Measurements from ENCODE around the gene SLC35B2. TPM values are rescaled to one million over a fixed set of nuclear protein-coding genes. Genes with fewer than 3 reads are reported as not detected.

Gene SLC35B2, protein sequence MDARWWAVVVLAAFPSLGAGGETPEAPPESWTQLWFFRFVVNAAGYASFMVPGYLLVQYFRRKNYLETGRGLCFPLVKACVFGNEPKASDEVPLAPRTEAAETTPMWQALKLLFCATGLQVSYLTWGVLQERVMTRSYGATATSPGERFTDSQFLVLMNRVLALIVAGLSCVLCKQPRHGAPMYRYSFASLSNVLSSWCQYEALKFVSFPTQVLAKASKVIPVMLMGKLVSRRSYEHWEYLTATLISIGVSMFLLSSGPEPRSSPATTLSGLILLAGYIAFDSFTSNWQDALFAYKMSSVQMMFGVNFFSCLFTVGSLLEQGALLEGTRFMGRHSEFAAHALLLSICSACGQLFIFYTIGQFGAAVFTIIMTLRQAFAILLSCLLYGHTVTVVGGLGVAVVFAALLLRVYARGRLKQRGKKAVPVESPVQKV
- total RNA-seq: 10 to 100 TPM; 34.6 to 39.4 TPM

DNA sequence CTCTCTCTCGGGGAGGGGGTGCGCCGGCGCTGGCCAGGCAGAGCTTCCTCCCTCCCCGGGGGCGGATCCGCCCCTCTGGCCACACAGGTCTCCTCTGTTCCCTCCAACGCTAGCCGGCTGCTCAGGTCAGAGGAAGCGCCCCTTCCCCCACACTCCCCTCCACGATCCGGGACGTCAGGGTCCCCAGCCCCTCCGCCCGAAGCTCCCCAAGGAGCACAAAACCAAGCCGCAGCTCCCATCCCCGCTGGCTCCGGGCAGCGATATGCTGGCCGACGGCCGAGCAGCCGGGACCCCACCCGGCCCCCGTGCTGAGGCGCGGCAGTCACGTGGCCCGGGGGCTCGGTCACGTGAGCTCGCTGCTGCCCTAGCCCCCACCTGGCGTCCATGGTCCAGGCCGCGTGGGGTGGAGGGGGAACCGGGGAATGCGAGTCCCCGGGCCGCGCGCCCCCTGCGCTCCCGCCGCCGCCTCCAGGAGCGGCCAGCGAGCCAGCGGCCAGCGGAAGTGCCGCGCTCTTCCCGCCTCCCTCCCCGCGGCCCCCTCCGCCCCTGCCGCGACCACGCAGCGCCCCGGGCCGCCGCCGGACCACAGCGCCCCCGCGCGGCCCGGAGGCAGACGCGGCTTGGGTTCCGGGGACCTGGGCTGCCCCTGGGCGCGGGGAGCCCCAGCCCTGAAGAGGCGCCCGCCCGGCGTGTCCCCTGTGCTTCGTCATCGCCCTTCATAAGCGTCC is at the start of gene SLC35B2:
Gene SLC35B2 (minus strand): TSS at position 504 of the 728 bp plus-strand sequence. CDS start 118 bp downstream, at position 386.
- H3K36me3 Mint-ChIP-seq: peaks cover 28% of the 10 kb centered on the region
- peaks cover 59 to 63% of the 10 kb centered on the region in 2 donors for H3K4me1 Mint-ChIP-seq (ENCODE audit: low read depth in 2 of 2)

DNA sequence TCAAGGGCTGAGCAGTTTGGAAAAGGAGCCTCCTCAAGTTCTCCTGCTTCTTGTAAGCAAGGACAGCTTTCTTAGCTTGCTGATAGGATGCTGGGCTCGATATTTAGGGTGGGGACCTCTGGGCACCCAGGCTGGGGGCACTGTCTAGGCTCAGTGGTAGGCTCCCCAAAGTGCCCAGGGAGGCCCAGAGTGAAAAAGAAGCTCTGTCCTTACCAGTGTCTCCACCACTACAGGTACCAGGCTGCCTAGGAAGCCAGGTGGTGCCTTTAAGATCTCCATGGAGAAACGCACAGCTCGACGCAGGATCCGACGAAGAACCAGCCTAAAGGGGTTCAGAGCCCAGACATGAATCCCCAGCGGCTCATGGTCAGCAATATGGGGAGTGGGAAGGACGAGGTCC is 49.4 kb upstream of the SLC35B2 start:
- Mint-ChIP-seq H3K4me3 (no peak overlapping the region), H3K27ac (no peak overlapping the region), H3K4me1 (ENCODE audit: low read depth in 2 of 2) (peaks cover 3 to 9% of the 10 kb centered on the region in 2 donors), H3K9me3 (no peaks in the 10 kb centered on the region), H3K36me3 (peaks cover 14% of the 10 kb centered on the region), H3K27me3 (no peaks in the 10 kb centered on the region)
- ATAC-seq: no peak
- no peak for DNase-seq (ENCODE audit: low spot score)

More for the DNA sequence above, at the start of gene SLC35B2:
- Mint-ChIP-seq H3K27me3 (no peaks in the 10 kb centered on the region), H3K9me3 (no peaks in the 10 kb centered on the region), H3K4me3 (peak within 1 kb of the TSS; percentile 88), H3K27ac (peak within 1 kb of the TSS; percentile 93 to 98)
- peak; percentile 88 to 89 for ATAC-seq
- peak; percentile 80 for DNase-seq (ENCODE audit: low spot score)

DNA sequence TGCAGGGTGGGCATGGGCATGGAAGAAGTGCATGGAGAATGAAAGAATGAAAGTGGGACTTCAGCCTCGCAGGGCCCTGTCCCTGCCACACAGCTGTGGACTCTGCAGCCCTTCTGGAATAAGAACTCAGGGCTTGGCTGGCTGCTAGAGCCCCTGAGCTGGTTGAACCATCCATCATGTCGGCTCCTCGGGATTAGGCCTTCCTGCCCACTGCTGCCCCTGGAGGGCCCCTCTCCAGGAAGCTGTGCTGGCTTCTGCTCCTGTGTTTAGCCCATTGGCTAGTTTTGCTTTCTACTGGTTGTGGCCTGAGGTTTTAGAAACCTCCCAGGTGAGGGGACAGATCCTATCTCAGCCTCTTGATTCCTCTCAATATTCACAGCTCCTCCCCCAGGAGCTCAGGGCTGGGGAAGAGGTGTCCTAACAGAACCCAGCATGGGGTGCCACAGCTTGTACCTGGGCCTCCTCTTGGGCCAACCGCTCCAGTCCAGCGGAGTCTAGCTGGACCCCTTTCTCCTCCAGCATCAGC is 47.9 kb upstream of the SLC35B2 start:
- ATAC-seq (no peak), DNase-seq (ENCODE audit: low spot score) (no peak)
- peaks cover 0 to 7% of the 10 kb centered on the region in 2 donors for H3K4me1 Mint-ChIP-seq (ENCODE audit: low read depth in 2 of 2)
- H3K36me3 Mint-ChIP-seq: peaks cover 14% of the 10 kb centered on the region
- H3K4me3 Mint-ChIP-seq: no peak overlapping the region
- H3K27me3 Mint-ChIP-seq: no peaks in the 10 kb centered on the region
- no peak overlapping the region for H3K27ac Mint-ChIP-seq
- H3K9me3 Mint-ChIP-seq: no peaks in the 10 kb centered on the region

DNA sequence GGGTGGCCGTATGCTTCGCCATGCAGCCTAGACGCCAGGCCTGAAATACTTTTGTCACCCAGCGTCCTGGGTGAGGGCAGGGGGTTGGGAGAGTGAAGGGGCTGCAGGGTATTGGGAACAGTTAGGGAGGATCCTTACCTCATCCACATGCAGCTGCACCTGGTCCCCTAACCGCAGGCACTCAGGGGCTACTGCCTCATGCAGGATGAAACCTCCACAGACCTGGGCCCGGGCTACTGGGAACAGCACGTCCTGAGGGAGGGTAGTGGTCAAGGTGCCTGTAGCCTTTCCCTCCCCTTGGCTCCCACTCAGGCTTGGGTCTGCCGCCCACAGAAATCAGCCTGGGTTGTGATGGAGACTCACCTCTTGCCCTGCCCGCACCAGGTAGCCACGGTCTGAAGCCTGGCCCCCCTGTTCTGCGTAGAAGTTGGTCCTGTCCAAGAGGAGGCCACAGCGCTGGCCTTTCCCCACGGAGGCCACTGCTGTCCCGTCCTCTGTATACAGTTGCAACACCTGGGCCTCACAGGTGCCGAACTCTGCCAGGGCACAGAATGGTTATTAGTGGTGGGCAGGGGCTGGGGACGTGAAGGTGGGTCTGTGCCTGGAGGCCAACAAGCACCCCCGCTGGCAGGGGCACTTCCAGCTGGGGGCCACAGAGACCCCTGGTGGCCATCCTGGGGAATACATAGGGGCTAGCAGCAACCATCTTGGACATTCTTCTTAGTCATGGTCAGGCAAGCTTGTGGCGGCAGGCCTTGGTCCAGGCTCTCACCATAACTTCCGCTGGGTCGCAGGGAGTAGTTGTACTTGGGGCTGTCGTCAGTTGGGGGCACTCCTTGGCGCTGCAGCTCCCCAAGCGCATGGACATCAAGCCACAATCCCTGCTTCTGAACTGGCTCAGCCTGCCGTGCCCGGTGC is 47.2 kb upstream of the SLC35B2 start:
- H3K9me3 Mint-ChIP-seq: no peaks in the 10 kb centered on the region
- no peaks in the 10 kb centered on the region for H3K27me3 Mint-ChIP-seq
- ATAC-seq: peak; percentile 50 to 61
- DNase-seq (ENCODE audit: low spot score): no peak
- H3K27ac Mint-ChIP-seq: no peak overlapping the region
- H3K36me3 Mint-ChIP-seq: peaks cover 6% of the 10 kb centered on the region
- no peak overlapping the region for H3K4me3 Mint-ChIP-seq
- peaks cover 0 to under 1% of the 10 kb centered on the region in 2 donors for H3K4me1 Mint-ChIP-seq (ENCODE audit: low read depth in 2 of 2)

DNA sequence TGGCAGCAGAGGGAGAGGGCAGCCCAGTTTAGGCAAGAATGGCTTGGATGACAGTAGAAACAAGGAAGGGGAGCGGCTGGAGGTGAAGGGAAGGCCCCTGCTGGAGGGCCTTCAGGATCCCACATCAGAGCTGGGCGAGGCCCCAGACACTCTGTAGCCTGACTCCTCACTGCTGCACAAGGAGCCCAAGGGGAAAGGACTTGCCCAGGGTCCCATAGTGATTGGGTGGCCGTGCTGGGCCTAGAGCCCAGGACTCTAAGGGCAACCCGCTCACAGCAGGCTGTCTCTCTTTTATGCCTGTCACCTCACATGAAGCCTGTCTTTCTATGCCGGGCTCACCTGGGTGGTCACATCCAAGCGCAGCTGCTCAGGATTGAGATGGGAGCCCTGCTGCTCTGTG is 46.5 kb upstream of the SLC35B2 start:
- no peak overlapping the region for H3K27ac Mint-ChIP-seq
- no peak for DNase-seq (ENCODE audit: low spot score)
- no peak overlapping the region for H3K4me3 Mint-ChIP-seq
- no peaks in the 10 kb centered on the region for H3K4me1 Mint-ChIP-seq (ENCODE audit: low read depth in 2 of 2)
- no peaks in the 10 kb centered on the region for H3K9me3 Mint-ChIP-seq
- ATAC-seq: no peak
- peaks cover 5% of the 10 kb centered on the region for H3K36me3 Mint-ChIP-seq
- H3K27me3 Mint-ChIP-seq: peaks cover 0 to 3% of the 10 kb centered on the region in 2 donors

DNA sequence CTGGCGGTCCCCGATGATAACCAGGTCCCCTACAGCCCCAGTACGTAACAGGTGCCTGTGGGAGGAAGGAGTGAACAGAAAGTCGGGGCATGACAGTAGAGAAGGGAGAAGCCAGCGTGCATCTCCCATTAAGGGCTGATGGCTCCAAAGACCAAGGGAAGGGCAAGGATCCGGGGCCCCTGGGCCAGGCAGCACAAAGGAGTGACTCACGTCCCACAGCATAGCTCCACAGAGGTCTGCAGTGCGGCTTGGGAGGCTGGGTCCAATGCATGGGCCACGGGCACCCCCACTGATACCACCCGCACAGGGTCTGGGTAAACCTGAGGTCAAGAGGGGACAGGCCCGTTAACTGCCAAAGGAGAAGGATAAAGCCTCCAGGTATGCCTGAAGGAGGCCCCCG is 45.5 kb upstream of the SLC35B2 start:
- H3K36me3 Mint-ChIP-seq: peaks cover 1% of the 10 kb centered on the region
- no peak overlapping the region for H3K4me3 Mint-ChIP-seq
- no peak overlapping the region for H3K27ac Mint-ChIP-seq
- no peak for DNase-seq (ENCODE audit: low spot score)
- H3K9me3 Mint-ChIP-seq: no peaks in the 10 kb centered on the region
- no peak for ATAC-seq
- H3K27me3 Mint-ChIP-seq: peaks cover 0 to 3% of the 10 kb centered on the region in 2 donors
- peaks cover 0 to under 1% of the 10 kb centered on the region in 2 donors for H3K4me1 Mint-ChIP-seq (ENCODE audit: low read depth in 2 of 2)

DNA sequence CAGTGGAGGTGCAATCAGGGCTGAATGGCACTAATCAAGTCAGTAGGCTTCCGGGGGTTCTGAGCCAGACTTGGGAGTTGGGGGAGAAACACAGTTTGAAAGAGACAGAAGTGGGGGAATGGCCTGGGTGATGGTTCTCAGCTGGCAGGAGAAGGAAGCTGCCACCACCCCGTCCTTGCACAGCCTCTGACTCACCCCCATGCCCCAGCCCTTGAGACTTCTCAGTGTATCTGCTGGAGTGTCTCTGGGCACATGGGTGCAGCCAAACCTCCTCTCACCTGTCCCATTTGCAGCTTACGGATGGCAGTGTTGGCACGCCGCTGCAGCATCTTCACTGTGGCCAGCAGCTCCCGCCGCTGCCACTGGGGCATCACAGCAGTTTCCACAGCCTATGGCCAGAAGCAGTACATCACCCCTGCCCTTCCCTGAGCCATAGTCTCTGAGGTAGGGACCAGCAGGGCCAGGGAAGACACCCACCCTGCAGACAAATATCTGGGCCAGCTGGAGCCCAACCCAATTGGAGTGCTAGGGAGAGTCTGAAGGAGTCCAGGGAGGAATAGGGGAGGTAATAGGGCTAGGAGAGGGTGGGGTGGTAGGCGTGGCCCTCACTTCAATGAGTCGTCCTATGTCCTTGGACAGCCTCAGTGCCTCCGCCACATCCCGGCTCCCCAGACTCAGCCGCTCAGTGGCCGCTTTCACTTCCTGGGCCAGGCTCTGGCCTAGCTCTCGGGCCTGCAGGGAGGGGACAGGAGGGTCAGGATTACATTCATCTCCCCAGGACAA is 44.6 kb upstream of the SLC35B2 start:
- Mint-ChIP-seq H3K4me1 (ENCODE audit: low read depth in 2 of 2) (peaks cover 0 to 3% of the 10 kb centered on the region in 2 donors), H3K27ac (no peak overlapping the region), H3K9me3 (no peaks in the 10 kb centered on the region), H3K36me3 (no peaks in the 10 kb centered on the region), H3K4me3 (no peak overlapping the region), H3K27me3 (peaks cover 0 to 3% of the 10 kb centered on the region in 2 donors)
- DNase-seq (ENCODE audit: low spot score) (no peak), ATAC-seq (no peak)

DNA sequence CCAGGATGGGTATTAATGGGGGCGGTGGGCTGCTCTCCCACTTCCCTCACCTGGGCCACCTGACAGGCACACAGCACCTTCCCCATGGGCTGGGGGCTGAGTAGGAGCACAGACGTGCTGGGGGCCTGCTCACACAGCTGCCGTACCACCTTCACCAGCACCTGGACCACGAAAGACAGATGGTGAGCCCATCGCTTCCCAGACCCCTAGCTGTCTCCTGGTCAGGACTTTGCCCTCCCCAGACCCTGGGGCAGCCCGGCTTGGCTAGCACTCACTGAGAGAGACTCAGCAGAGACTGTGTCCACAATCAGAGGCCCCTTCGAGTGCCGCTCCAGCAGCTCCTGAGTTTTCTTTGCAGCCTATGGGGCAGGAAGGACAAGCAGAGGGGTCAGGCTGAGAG is 43.8 kb upstream of the SLC35B2 start:
- ATAC-seq: no peak
- DNase-seq (ENCODE audit: low spot score): no peak
- Mint-ChIP-seq H3K36me3 (no peaks in the 10 kb centered on the region), H3K9me3 (no peaks in the 10 kb centered on the region), H3K4me3 (no peak overlapping the region), H3K4me1 (ENCODE audit: low read depth in 2 of 2) (peaks cover 0 to 7% of the 10 kb centered on the region in 2 donors), H3K27ac (no peak overlapping the region), H3K27me3 (peaks cover 8 to 11% of the 10 kb centered on the region in 2 donors)

DNA sequence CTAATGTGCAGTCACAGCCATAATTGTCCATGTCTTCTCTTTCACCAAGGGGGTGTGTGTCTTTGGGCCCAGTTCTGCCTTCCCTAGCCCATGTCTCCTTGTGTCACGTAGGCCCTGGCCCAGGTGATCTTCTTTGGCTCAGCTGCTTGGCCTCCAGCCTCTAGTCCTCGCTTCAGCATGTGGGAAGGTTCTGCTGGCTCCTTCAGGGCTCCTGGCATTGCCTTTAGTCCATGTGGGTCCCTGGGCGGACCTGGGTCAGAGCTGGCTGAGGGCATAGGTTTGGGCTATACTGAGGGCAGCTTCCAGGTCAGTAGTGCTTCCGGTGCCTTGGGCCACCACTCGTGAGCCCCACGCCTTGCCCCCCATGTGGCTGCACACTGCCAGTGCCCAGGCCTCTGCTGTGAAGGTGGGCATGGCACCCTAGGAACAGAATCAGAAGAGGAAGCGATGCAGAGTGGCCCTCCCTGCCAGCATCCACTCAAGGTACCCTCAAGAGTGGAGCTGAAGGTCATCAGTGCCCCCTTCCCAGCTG is 43.0 kb upstream of the SLC35B2 start:
- Mint-ChIP-seq H3K4me3 (no peak overlapping the region), H3K27ac (no peak overlapping the region), H3K9me3 (no peaks in the 10 kb centered on the region), H3K4me1 (ENCODE audit: low read depth in 2 of 2) (peaks cover 0 to 7% of the 10 kb centered on the region in 2 donors), H3K27me3 (peaks cover 8 to 14% of the 10 kb centered on the region in 2 donors), H3K36me3 (no peaks in the 10 kb centered on the region)
- DNase-seq (ENCODE audit: low spot score): no peak
- ATAC-seq: no peak

DNA sequence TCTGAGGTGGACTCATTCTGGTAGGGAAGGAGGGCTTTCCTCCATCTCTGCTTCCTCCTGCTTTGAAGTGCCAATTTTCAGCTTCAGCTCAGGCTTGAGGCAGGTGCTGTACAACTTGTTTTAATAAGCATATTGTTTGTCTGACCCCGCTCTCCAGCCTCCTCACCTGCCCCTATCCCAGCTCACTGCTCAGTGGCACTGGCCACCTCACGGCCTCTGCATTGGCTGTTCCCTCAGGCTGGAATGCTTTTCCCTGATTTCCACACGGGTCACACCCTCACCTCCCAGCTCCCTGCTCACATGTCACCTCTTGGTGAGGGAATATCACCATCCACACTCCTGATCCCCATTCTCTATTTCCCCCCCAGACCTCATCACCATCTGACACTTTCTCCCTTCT is 41.5 kb upstream of the SLC35B2 start:
- H3K27ac Mint-ChIP-seq: no peak overlapping the region
- H3K4me3 Mint-ChIP-seq: no peak overlapping the region
- no peak for DNase-seq (ENCODE audit: low spot score)
- peaks cover 0 to 7% of the 10 kb centered on the region in 2 donors for H3K4me1 Mint-ChIP-seq (ENCODE audit: low read depth in 2 of 2)
- no peaks in the 10 kb centered on the region for H3K9me3 Mint-ChIP-seq
- no peaks in the 10 kb centered on the region for H3K36me3 Mint-ChIP-seq
- peaks cover 13 to 23% of the 10 kb centered on the region in 2 donors for H3K27me3 Mint-ChIP-seq
- ATAC-seq: no peak

DNA sequence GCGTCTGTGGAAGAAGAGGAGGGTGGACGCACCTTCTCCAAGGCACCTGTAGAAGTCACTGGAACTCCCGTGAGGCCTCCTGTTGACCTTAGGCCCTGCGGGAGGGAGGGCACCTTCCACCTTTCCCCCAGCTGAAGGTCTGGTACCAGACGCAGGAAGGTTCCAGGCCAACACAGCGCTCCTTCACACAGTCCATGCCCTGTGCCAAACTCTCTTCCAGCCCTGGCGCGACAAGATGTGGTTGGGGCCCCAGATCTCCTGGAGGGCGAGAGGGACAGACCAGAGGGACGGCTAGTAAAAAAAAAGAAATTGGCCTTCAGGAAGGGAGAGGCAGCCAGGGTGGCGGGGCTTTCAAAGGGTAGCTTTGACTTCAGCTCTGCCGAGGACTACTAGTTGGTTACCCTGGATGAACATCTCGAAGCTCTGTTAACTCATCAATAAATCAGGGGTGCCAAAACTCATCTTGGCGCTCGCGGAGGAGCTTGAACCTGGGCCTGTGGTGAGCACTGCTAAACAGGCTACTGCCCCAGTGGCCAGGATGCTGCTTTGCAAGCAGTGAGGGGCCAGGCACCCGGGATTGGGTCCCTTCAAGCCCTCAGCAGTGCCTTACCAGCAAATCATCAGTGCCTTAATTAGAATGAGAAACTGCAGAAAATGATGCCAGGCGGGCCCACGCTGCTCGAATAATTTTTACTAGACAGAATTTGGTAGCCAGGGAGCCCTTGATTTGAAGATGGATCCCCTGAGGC is 40.9 kb upstream of the SLC35B2 start:
- H3K4me1 Mint-ChIP-seq (ENCODE audit: low read depth in 2 of 2): peaks cover 0 to 7% of the 10 kb centered on the region in 2 donors
- H3K27ac Mint-ChIP-seq: no peak overlapping the region
- no peak for ATAC-seq
- H3K27me3 Mint-ChIP-seq: peaks cover 18 to 27% of the 10 kb centered on the region in 2 donors
- H3K36me3 Mint-ChIP-seq: no peaks in the 10 kb centered on the region
- H3K9me3 Mint-ChIP-seq: no peaks in the 10 kb centered on the region
- DNase-seq (ENCODE audit: low spot score): no peak
- no peak overlapping the region for H3K4me3 Mint-ChIP-seq
